Esophagus muscularis mucosa (tissue), 4 donors: ENCODE results near the gene ANKS1B.

Experiments
- EP300 ChIP-seq: sonication (generic); formaldehyde crosslinking; IDR thresholded peaks from one replicate; pipeline ENCODE4 v1.6.1; 2017; ENCODE audit warnings: antibody characterized with exemption
- POLR2A ChIP-seq: fragments of 450-650 bp; IDR thresholded peaks from one replicate; pipeline ENCODE4 v1.6.1; 2017; ENCODE audit warnings: antibody characterized with exemption, moderate library complexity, mild to moderate bottlenecking, low read depth
- POLR2AphosphoS5 ChIP-seq, 2 donors: sonication (generic); formaldehyde crosslinking; IDR thresholded peaks; one replicate each; pipeline ENCODE4 v1.6.1; 2017; ENCODE audit warnings: antibody characterized with exemption in 2 of 2
- TF ChIP-seq, protein P1 (sequence below), 3 experiments: fragments of 200-600 bp in 2 of 3; fragments of 450-650 bp in 1 of 3; sonication (generic) in 2 of 3; IDR thresholded peaks; one replicate each; pipeline ENCODE4 v1.5.1; 2017 to 2019; ENCODE audit warnings: antibody characterized with exemption in 3 of 3, mild to moderate bottlenecking in 2 of 3, moderate library complexity in 1 of 3

DNA sequence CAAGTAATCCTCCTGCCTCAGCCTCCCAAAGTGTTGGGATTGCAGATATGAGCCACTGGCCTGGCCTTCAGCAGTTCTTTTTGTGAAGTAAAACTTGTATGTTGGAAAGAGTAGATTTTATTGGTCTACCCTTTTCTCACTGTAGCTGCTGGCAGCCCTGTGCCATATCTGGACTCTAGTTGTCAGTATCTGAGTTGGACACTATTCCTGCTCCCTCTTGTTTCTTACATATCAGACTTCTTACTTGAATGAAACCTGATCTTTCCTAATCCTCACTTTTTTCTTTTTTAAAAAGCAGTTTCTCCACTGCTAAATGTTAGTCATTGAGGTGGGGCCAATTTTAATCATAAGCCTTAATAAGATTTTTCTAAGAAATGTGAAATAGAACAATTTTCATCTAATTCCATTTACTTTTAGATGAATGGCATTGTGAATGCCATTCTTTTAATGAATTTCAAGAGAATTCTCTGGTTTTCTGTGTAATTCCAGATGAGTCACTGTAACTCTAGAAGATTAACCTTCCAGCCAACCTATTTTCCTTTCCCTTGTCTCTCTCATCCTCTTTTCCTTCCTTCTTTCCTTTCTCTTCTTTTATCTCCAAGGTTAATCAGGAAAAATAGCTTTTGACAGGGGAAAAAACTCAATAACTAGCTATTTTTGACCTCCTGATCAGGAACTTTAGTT is 1250.9 kb downstream of the ANKS1B start:
- TF ChIP-seq, protein P1, sequence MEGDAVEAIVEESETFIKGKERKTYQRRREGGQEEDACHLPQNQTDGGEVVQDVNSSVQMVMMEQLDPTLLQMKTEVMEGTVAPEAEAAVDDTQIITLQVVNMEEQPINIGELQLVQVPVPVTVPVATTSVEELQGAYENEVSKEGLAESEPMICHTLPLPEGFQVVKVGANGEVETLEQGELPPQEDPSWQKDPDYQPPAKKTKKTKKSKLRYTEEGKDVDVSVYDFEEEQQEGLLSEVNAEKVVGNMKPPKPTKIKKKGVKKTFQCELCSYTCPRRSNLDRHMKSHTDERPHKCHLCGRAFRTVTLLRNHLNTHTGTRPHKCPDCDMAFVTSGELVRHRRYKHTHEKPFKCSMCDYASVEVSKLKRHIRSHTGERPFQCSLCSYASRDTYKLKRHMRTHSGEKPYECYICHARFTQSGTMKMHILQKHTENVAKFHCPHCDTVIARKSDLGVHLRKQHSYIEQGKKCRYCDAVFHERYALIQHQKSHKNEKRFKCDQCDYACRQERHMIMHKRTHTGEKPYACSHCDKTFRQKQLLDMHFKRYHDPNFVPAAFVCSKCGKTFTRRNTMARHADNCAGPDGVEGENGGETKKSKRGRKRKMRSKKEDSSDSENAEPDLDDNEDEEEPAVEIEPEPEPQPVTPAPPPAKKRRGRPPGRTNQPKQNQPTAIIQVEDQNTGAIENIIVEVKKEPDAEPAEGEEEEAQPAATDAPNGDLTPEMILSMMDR (IDR thresholded peaks at IDR 0.05) = no peak
- TF ChIP-seq EP300 (no peak), POLR2A (no peak), POLR2AphosphoS5 (IDR thresholded peaks at IDR 0.05) (no peak)
